ENCODE results near the gene RNPS1.

DNA sequence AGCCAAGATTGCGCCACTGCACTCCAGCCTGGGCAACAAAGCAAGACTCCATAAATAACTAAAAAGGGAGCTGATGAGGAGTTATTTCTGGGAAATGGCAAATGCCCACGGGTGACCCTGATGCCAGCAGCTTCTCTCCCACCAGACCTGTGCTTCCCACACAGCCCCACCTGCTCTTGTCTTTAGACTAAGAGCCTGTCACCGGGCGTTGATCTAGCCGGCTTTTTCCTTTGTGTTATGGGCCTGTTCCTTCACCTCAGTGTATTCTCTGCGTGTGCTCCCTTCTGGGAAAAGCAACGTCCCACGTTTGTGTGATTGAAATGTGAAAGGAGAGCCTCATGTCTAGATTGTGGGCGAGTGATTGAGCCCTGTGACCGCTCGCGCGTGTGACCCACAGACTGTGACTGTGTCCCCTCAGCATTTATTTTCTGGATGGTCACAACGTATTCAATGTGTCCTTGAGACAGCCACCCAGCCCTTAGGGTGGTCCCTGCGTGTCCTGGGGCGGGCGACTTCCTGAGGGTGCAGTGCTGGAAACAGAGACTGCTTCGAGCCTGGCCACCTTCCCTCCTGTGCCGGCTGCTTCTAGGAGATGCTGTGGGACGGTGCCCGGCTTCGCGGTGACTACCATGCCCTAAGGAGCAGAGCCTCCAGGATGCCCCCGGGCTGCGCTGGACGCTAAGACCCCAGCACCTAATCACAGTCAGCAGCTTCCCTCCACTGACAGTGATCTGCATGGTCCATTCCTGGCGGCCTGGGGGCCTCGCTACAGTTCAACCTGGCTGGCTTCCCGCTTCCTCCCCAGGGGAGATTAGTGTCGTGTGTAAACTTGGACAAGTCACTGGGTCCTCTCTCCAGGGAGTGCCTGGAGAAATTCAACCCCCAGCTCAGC lies 7.8 kb upstream of the RNPS1 start:
- TF ChIP-seq, protein P1, sequence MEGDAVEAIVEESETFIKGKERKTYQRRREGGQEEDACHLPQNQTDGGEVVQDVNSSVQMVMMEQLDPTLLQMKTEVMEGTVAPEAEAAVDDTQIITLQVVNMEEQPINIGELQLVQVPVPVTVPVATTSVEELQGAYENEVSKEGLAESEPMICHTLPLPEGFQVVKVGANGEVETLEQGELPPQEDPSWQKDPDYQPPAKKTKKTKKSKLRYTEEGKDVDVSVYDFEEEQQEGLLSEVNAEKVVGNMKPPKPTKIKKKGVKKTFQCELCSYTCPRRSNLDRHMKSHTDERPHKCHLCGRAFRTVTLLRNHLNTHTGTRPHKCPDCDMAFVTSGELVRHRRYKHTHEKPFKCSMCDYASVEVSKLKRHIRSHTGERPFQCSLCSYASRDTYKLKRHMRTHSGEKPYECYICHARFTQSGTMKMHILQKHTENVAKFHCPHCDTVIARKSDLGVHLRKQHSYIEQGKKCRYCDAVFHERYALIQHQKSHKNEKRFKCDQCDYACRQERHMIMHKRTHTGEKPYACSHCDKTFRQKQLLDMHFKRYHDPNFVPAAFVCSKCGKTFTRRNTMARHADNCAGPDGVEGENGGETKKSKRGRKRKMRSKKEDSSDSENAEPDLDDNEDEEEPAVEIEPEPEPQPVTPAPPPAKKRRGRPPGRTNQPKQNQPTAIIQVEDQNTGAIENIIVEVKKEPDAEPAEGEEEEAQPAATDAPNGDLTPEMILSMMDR (IDR thresholded peaks at IDR 0.05): no peak
- TF ChIP-seq POLR2A (IDR thresholded peaks at IDR 0.05): no peak
